DND-41 (cell line): ENCODE data around the gene HOXA5.

Experiments
- ATAC-seq: fragments of 200-7000 bp; cut with Tn5 transposase; 3 replicates; pipeline ENCODE4 v1.9.1; 2021; ENCODE audit warnings: low read depth; ENCODE audit not compliant: insufficient read depth
- DNase-seq: peaks from one replicate; pipeline ENCODE4 v3.0.0-alpha.2; 2020
- H2AFZ ChIP-seq: 2 replicates; pipeline ENCODE4 v1.6.0; 2012; ENCODE audit warnings: low read depth, low read length
- H3K27ac ChIP-seq: 2 replicates; pipeline ENCODE4 v1.5.1; 2012; ENCODE audit warnings: low read length, inconsistent platforms
- H3K27me3 ChIP-seq: fragments of 200-600 bp; sonication (generic); 2 replicates; pipeline ENCODE4 v1.6.0; 2012; ENCODE audit warnings: low read length, mild to moderate bottlenecking, inconsistent platforms; ENCODE audit not compliant: insufficient read depth, poor library complexity
- H3K36me3 ChIP-seq: 2 replicates; pipeline ENCODE4 v1.5.1; 2012; ENCODE audit warnings: low read length, inconsistent platforms; ENCODE audit not compliant: insufficient read depth
- H3K4me1 ChIP-seq: 2 replicates; pipeline ENCODE4 v1.5.1; 2012; ENCODE audit warnings: mild to moderate bottlenecking, low read length; ENCODE audit not compliant: insufficient read depth
- H3K4me2 ChIP-seq: 2 replicates; pipeline ENCODE4 v1.6.0; 2012; ENCODE audit warnings: mild to moderate bottlenecking, moderate library complexity, low read length, inconsistent platforms; ENCODE audit not compliant: insufficient read depth
- H3K4me3 ChIP-seq, 2 experiments: fragments of 200-600 bp in 1 of 2; shearing (Covaris generic) in 1 of 2; 2 replicates each; pipeline ENCODE4 v1.5.1; 2012 to 2016; ENCODE audit warnings: inconsistent platforms in 2 of 2, low read length in 2 of 2, mild to moderate bottlenecking in 2 of 2, low read depth in 1 of 2, moderate library complexity in 1 of 2
- H3K79me2 ChIP-seq: 2 replicates; pipeline ENCODE4 v1.6.0; 2012; ENCODE audit warnings: low read length, inconsistent platforms; ENCODE audit not compliant: insufficient read depth
- H3K9ac ChIP-seq: 2 replicates; pipeline ENCODE4 v1.6.0; 2012; ENCODE audit warnings: low read depth, mild to moderate bottlenecking, inconsistent platforms, low read length, moderate library complexity
- H3K9me3 ChIP-seq: 2 replicates; pipeline ENCODE4 v1.5.1; 2012; ENCODE audit warnings: low read length, moderate library complexity, mild to moderate bottlenecking, inconsistent platforms; ENCODE audit not compliant: insufficient read depth, severe bottlenecking
- H4K20me1 ChIP-seq: 2 replicates; pipeline ENCODE4 v1.6.0; 2012; ENCODE audit warnings: low read length; ENCODE audit not compliant: insufficient read depth
- EZH2 ChIP-seq: IDR thresholded peaks from 3 replicates; pipeline ENCODE4 v1.6.1; 2012; ENCODE audit warnings: borderline replicate concordance, low read depth, mild to moderate bottlenecking, moderate library complexity, low read length, inconsistent platforms; ENCODE audit not compliant: severe bottlenecking
- TF ChIP-seq, protein P1 (sequence below): IDR thresholded peaks from 2 replicates; pipeline ENCODE4 v1.5.1; 2012; ENCODE audit warnings: borderline replicate concordance, low read length, moderate library complexity, mild to moderate bottlenecking; ENCODE audit not compliant: poor library complexity, severe bottlenecking; ENCODE audit errors: extremely low read depth

Gene HOXA5

DNA sequence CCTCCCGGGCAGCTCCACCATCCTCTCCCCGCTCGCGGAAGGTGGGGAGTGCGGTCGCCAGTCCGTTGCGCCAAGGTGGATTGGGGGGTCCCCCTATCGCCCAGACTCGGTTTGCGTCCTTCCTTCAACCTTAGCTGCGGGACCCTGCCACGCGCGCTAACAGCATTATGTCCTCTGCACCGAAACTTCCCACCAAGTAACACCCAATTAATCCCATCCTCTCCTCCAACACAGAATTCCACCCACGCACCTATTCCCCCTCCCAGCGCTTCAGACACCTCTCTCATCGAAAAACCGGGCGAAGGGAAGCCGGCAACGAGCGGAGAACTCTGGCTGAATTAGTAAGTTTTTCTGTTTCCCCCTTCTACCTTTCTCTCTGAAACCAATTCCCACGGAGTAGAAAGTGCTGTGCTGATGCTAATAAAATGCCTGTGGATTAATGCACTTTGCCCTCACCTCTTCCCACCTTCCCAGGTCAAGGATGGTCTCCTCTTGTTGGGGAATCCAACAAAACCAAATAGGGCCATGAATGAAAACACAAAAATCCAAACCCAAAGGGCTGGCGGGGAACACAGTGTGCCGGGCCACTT is 8.0 kb upstream of the HOXA5 start:
- DNase-seq (no peak), ATAC-seq (no peak)
- Histone ChIP-seq H3K36me3 (peaks cover 5% of the 10 kb centered on the region; the same call in 1 of the 2 replicates), H3K4me2 (peak overlapping the region; percentile 69), H4K20me1 (no peaks in the 10 kb centered on the region), H3K4me3 (peak overlapping the region in 1 of 2 experiments; percentile 64; a peak in 3 of 4 replicates), H3K9ac (peak overlapping the region; percentile 73), H3K27me3 (no peaks in the 10 kb centered on the region), H3K27ac (peak overlapping the region; percentile 80), H3K79me2 (peaks cover 36% of the 10 kb centered on the region), H3K4me1 (peaks cover 39% of the 10 kb centered on the region), H3K9me3 (no peaks in the 10 kb centered on the region), H2AFZ (peak overlapping the region; percentile 82)
- TF ChIP-seq, protein P1, sequence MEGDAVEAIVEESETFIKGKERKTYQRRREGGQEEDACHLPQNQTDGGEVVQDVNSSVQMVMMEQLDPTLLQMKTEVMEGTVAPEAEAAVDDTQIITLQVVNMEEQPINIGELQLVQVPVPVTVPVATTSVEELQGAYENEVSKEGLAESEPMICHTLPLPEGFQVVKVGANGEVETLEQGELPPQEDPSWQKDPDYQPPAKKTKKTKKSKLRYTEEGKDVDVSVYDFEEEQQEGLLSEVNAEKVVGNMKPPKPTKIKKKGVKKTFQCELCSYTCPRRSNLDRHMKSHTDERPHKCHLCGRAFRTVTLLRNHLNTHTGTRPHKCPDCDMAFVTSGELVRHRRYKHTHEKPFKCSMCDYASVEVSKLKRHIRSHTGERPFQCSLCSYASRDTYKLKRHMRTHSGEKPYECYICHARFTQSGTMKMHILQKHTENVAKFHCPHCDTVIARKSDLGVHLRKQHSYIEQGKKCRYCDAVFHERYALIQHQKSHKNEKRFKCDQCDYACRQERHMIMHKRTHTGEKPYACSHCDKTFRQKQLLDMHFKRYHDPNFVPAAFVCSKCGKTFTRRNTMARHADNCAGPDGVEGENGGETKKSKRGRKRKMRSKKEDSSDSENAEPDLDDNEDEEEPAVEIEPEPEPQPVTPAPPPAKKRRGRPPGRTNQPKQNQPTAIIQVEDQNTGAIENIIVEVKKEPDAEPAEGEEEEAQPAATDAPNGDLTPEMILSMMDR: no peak
- no peak for TF ChIP-seq EZH2

GRCh38 chr7:27150568-27151340 is 7.3 kb upstream of the HOXA5 start:
- ATAC-seq: peak; percentile 84
- DNase-seq: peak; percentile 73
- Histone ChIP-seq H3K9me3 (no peaks in the 10 kb centered on the region), H4K20me1 (no peaks in the 10 kb centered on the region), H3K4me2 (peak overlapping the region; percentile 69), H3K9ac (peak overlapping the region; percentile 73), H2AFZ (peak overlapping the region; percentile 82), H3K27me3 (no peaks in the 10 kb centered on the region), H3K79me2 (peaks cover 36% of the 10 kb centered on the region), H3K4me3 (peak overlapping the region; percentile 27 to 64), H3K4me1 (peaks cover 38% of the 10 kb centered on the region), H3K27ac (peak overlapping the region; percentile 80), H3K36me3 (peaks cover 6% of the 10 kb centered on the region; the same call in 1 of the 2 replicates)
- no peak for TF ChIP-seq EZH2
- TF ChIP-seq, protein P1: peak; percentile 74

DNA sequence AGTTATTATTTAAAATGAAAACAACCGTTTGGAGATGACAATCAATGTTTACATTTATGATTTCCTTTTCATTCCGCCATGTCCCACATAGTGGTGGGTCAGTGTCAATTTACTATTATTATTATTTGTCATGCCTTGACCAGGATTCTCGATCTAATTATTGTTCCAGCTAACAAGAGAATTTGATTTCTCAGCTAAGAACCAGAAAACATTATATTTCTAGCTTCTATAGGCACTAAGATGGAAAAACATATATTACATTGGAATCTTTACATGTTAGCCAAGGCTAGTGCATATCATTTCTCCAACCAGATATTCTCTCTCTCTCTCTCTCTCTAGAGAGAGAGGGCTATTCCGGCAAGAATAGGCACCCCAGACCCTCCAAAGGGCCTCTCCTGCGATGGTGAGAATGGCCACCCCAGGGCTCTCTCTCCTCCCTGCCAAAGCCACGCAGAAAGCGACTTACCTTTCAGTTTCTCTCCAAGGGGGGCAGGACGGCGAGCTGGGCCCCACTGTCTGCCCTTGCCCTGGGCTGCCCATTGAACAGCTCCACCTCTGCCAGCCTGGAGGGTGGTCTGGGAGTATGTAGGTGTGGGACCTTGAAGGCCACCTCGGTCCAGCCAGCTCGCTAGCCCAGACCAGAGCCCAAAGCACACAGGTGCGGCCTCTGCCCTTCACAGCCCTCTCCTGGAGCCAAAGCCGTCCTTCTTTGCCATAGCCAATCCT is 6.5 kb upstream of the HOXA5 start:
- peak overlapping the region; percentile 82 for H2AFZ ChIP-seq

More for the DNA sequence above, 6.5 kb upstream of the HOXA5 start:
- no peaks in the 10 kb centered on the region for H3K9me3 ChIP-seq
- peaks cover 31% of the 10 kb centered on the region for H3K4me1 ChIP-seq
- peak overlapping the region; percentile 80 for H3K27ac ChIP-seq
- peaks cover 28% of the 10 kb centered on the region for H3K79me2 ChIP-seq
- no peak for TF ChIP-seq EZH2
- TF ChIP-seq, protein P1: no peak
- H3K4me2 ChIP-seq: peak overlapping the region; percentile 69
- ATAC-seq: peak; percentile 62
- no peaks in the 10 kb centered on the region for H4K20me1 ChIP-seq
- H3K4me3 ChIP-seq: peak overlapping the region; percentile 27 to 64
- H3K27me3 ChIP-seq: no peaks in the 10 kb centered on the region
- H3K9ac ChIP-seq: peak overlapping the region; percentile 73
- no peak for DNase-seq
- peaks cover 9% of the 10 kb centered on the region; the same call in 1 of the 2 replicates for H3K36me3 ChIP-seq
